GM19099 (cell line): ENCODE results near the gene ADCY2.

Source experiments
- POLR2A ChIP-seq: IDR thresholded peaks from 3 replicates; pipeline ENCODE4 v1.6.1; 2011; ENCODE audit warnings: low read depth; ENCODE audit not compliant: insufficient read length; ENCODE audit errors: extremely low read depth

ADCY2 gene

DNA sequence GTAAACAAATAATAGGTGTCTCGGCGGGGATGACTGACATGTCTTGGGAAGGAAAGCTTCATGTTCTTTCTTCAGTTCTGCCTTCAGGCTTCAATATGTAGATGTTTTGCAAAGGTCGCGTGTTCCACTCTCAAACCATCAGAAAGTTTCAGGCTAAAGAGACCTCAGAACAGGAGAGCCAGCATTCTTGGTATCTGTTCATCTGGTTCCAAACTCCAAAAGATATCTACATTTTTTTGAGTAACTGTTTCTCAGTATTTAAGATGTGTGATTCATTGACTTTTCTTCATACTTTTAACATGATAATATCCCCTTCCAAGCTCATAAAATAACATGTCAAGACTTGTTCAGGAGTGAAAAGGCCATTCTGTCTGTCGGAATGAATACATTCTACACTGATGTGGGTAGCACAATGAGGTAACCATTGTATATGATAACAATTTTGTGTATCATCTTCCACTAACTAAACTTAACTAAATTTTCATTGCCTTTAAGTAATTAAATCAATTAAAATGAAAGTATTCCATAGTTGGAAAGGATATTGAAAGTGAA, 271.4 kb downstream of the ADCY2 start:
- no peak for TF ChIP-seq POLR2A

DNA sequence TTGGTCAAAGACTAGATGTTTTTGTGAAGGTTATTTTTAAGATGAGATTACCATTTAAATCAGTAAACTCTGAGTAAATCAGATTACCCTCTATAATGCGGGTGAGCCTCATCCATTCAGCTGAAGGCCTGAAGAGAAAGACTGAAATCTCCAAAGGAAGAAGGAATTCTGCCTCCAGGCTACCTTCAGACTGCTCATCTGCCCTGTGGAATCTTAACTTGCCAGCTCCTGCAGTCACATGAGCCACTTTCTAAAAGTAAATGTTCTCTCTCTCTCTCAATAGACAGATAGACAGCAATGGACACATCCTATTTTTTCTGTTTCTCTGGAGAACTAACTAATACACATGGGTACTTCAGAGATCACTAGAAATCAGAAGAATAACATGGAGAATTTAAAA, 272.2 kb downstream of the ADCY2 start:
- no peak for TF ChIP-seq POLR2A

DNA sequence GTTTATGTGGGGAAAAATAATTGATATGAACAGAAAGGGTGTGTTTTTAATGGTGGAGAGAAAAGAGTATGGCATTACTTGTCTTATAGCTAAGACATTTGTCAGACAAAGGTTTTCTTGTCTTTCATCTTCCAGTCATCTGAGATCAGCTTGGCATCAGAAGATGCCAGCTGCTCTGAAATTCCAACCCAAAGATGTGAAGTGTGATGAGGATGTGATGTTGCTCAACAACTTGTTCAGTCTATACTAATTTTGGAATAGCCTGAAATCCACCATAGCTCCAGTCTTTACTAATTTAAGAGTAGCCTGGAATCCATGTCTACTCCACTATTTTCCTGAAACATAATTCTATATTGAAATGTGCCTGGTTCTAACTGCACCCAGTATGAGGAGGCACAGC, 272.7 kb downstream of the ADCY2 start:
- no peak for TF ChIP-seq POLR2A

DNA sequence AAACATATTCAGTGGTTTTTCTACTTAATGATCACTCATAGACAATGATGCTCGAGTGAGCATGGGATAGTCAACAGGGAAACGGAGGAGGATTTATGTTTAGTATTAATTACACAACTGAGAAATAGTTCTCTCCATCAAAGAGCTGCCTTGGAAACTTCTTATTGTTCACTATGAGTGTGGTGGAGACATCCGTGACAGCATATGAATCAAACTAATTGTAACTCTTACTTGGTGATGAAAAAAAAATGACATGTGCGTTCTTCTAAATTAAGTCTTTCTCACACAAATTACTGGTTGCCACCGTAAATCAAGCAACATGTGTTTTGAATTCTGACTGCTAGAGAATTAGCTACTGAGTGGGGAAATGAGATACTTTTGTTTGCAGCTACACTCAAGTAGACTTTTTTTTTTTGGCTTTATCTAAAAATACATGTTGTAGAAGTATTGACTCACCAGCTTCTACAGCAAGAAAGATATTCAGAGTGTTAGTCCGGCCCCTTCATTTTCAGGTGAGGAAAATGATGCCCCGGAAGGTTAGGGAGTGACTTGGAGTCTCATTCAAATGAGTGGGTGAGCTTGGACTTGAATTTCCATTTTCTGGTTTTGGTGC, 275.5 kb downstream of the ADCY2 start:
- no peak for TF ChIP-seq POLR2A

- no peak for TF ChIP-seq POLR2A
Measured at GRCh38 chr5:7673658-7674057, 277.7 kb downstream of the ADCY2 start.

- TF ChIP-seq POLR2A = no peak
Measured at GRCh38 chr5:7676455-7676854, 280.5 kb downstream of the ADCY2 start.

DNA sequence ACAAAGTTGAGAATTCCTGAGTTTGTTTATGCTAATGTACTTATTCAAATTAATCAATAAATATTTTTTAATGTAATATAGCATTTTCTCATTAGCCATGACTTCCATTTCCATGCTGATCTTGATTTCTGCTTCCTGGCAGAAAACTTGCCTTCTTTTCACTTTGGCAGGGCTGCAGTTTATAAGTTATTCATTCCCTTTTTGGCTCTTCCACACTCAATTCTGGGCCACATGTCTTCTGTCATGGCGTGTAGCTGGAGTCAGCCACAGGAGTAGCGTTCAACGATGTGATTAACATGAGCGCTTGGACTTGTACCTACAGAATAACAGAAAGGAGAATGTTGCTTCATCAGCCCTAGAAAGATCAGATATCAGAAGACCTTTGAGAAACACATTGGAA, 282.1 kb downstream of the ADCY2 start:
- TF ChIP-seq POLR2A = no peak

GRCh38 chr5:7679663-7680062, 283.7 kb downstream of the ADCY2 start:
- no peak for TF ChIP-seq POLR2A

DNA sequence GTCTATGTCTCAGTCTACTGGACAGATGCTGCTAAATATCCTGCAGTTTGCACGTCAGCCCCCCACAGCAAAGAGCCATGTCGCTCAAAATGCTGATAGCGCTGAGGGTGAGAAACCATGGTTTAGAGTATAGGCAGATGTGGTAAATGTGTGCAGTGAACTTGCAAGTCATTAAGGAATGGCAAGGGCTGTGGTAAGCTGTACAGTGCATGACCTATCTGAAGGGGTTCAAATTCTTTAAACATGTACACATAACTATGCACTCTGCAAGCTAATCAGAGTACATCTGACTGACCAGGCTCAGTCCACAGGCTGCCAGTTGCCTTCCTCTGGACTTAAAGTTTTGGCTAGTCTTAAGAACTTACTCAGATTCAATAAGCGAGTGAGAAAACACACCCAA, 284.3 kb downstream of the ADCY2 start:
- TF ChIP-seq POLR2A = no peak

- TF ChIP-seq POLR2A = no peak
Measured at GRCh38 chr5:7682379-7682778, 286.4 kb downstream of the ADCY2 start.

- no peak for TF ChIP-seq POLR2A
Measured at GRCh38 chr5:7683753-7684152, 287.8 kb downstream of the ADCY2 start.

GRCh38 chr5:7684826-7685225, 288.9 kb downstream of the ADCY2 start:
- no peak for TF ChIP-seq POLR2A

- TF ChIP-seq POLR2A = no peak
Measured at GRCh38 chr5:7686794-7687193, 290.9 kb downstream of the ADCY2 start.

GRCh38 chr5:7690557-7690956, 294.6 kb downstream of the ADCY2 start:
- no peak for TF ChIP-seq POLR2A

GRCh38 chr5:7705261-7705660, 309.3 kb downstream of the ADCY2 start:
- no peak for TF ChIP-seq POLR2A

DNA sequence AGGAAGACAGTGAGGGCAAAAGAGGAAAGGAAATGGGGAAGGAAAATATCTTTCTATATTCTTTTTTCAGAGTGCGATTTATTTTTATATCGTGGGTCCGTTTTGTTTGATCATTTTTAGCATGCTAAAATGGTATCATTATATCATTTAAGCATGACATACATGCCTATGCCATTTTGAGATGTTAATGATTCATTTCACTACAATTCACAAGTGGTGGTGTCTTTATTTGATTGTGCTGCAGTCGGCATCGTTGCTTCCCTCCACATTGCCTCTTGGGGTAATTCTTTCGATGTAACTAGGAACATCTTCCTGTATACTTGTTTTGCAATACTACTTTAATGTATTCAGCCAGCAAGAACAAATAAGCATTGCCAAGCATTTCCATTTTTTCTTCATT, 309.8 kb downstream of the ADCY2 start:
- no peak for TF ChIP-seq POLR2A

GRCh38 chr5:7706256-7706655, 310.3 kb downstream of the ADCY2 start:
- TF ChIP-seq POLR2A = no peak

- no peak for TF ChIP-seq POLR2A
Measured at GRCh38 chr5:7714119-7714518, 318.2 kb downstream of the ADCY2 start.

DNA sequence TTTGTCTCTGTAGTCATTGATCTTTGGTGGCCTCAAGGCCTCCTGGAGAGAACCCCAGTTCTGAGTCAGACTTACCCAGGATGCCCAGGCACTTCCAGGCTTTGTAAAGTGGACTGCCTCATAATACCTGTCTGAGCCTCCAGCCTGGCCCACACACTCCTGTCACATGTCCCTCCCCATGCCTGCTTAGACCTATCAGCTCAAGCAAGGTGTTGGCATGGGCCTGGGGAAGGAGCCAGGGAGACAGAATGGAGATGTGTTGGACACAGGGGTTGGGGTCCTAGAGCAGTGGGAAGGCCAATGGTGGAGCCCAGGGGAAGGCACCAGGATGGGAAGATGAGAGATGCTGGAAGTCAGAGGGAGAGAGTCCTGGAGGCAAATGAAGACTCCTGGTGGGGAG, 318.8 kb downstream of the ADCY2 start:
- TF ChIP-seq POLR2A = no peak
